ENCODE measurements around the gene SPAG16. TPM values are rescaled to one million over a fixed set of nuclear protein-coding genes. Genes with fewer than 3 reads are reported as not detected.
"Not testable (repeated sequence)": the region's sequence is repeated elsewhere in the genome, so short reads cannot be mapped to it uniquely, and the experiment has no call there.

SPAG16 gene
- total RNA-seq, 1 donor from 2014 or later, result 27.6 TPM

GRCh38 chr2:213863541-213863940 lies 579.3 kb downstream of the SPAG16 start:
- DNase-seq (ENCODE audit: low spot score), result no peak

GRCh38 chr2:213868526-213868925 lies 584.3 kb downstream of the SPAG16 start:
- ATAC-seq (no peak), DNase-seq (ENCODE audit: low spot score) (no peak)
- intact Hi-C loops (cut with DNase I), result no loop called here

More at GRCh38 chr2:213863541-213863940, 579.3 kb downstream of the SPAG16 start:
- ATAC-seq, result no peak
- intact Hi-C loops (cut with DNase I), result no loop called here

GRCh38 chr2:213885485-213885884 lies 601.2 kb downstream of the SPAG16 start:
- ATAC-seq (no peak), DNase-seq (ENCODE audit: low spot score) (no peak)
- intact Hi-C loops (cut with DNase I), result no loop called here

GRCh38 chr2:213914510-213914909 lies 630.2 kb downstream of the SPAG16 start:
- no peak for DNase-seq (ENCODE audit: low spot score)
- intact Hi-C loops (cut with DNase I), result no loop called here
- ATAC-seq, result no peak

- ATAC-seq (no peak), DNase-seq (ENCODE audit: low spot score) (no peak)
- intact Hi-C loops (cut with DNase I), result no loop called here
Measured at GRCh38 chr2:213920014-213920413, 635.8 kb downstream of the SPAG16 start.

GRCh38 chr2:213923543-213923942 lies 639.3 kb downstream of the SPAG16 start:
- intact Hi-C loops (cut with DNase I), result no loop called here
- DNase-seq (ENCODE audit: low spot score), result no peak

GRCh38 chr2:213934560-213934959 lies 650.3 kb downstream of the SPAG16 start:
- DNase-seq (ENCODE audit: low spot score), result no peak
- intact Hi-C loops (cut with DNase I), result no loop called here
- no peak for ATAC-seq

More at GRCh38 chr2:213923543-213923942, 639.3 kb downstream of the SPAG16 start:
- ATAC-seq, result no peak

- intact Hi-C loops (cut with DNase I), result no loop called here
- no peak for ATAC-seq
Measured at GRCh38 chr2:213958086-213958485, 673.8 kb downstream of the SPAG16 start.

GRCh38 chr2:213959589-213959988 lies 675.3 kb downstream of the SPAG16 start:
- ATAC-seq (no peak), DNase-seq (ENCODE audit: low spot score) (no peak)
- intact Hi-C loops (cut with DNase I), result no loop called here

More at GRCh38 chr2:213958086-213958485, 673.8 kb downstream of the SPAG16 start:
- no peak for DNase-seq (ENCODE audit: low spot score)

GRCh38 chr2:213971536-213971935 lies 687.3 kb downstream of the SPAG16 start:
- no peak for ATAC-seq
- DNase-seq (ENCODE audit: low spot score), result no peak
- intact Hi-C loops (cut with DNase I), result no loop called here

- ATAC-seq (no peak), DNase-seq (ENCODE audit: low spot score) (no peak)
- intact Hi-C loops (cut with DNase I), result no loop called here
Measured at GRCh38 chr2:213980883-213981282, 696.6 kb downstream of the SPAG16 start.

GRCh38 chr2:213989207-213989606 lies 704.9 kb downstream of the SPAG16 start:
- intact Hi-C loops (cut with DNase I), result no loop called here
- no peak for DNase-seq (ENCODE audit: low spot score)
- ATAC-seq, result no peak

- intact Hi-C loops (cut with DNase I), result no loop called here
- ATAC-seq (no peak), DNase-seq (ENCODE audit: low spot score) (no peak)
Measured at GRCh38 chr2:213991453-213992108, 707.3 kb downstream of the SPAG16 start.

- no peak for DNase-seq (ENCODE audit: low spot score)
- intact Hi-C loops (cut with DNase I), result no loop called here
- ATAC-seq, result no peak
Measured at GRCh38 chr2:213995400-213996105, 711.3 kb downstream of the SPAG16 start.

- DNase-seq (ENCODE audit: low spot score); ATAC-seq; intact Hi-C loops (cut with DNase I): not testable (repeated sequence)
Measured at GRCh38 chr2:213998976-213999375, 714.7 kb downstream of the SPAG16 start.

- intact Hi-C loops (cut with DNase I), result no loop called here
- ATAC-seq (no peak), DNase-seq (ENCODE audit: low spot score) (no peak)
Measured at GRCh38 chr2:214004463-214004862, 720.2 kb downstream of the SPAG16 start.

- DNase-seq (ENCODE audit: low spot score) (no peak), ATAC-seq (no peak)
- intact Hi-C loops (cut with DNase I), result no loop called here
Measured at GRCh38 chr2:214005337-214005736, 721.1 kb downstream of the SPAG16 start.

- DNase-seq (ENCODE audit: low spot score), result no peak
- ATAC-seq, result no peak
- intact Hi-C loops (cut with DNase I), result no loop called here
Measured at GRCh38 chr2:214006601-214007000, 722.3 kb downstream of the SPAG16 start.

- DNase-seq (ENCODE audit: low spot score) (no peak), ATAC-seq (no peak)
- intact Hi-C loops (cut with DNase I), result no loop called here
Measured at GRCh38 chr2:214011676-214012075, 727.4 kb downstream of the SPAG16 start.

- ATAC-seq, result no peak
- DNase-seq (ENCODE audit: low spot score), result no peak
- intact Hi-C loops (cut with DNase I), result no loop called here
Measured at GRCh38 chr2:214014551-214015220, 730.4 kb downstream of the SPAG16 start.

Measured in sciatic nerve (tissue), 2 donors.